HG03460 (cell line): ENCODE results near the gene LRRC3.

Source experiments
- ATAC-seq: cut with Tn5 transposase; IDR thresholded peaks from one replicate; pipeline ENCODE4 v1.9.1; 2021; ENCODE audit not compliant: unreplicated experiment

Gene LRRC3

DNA sequence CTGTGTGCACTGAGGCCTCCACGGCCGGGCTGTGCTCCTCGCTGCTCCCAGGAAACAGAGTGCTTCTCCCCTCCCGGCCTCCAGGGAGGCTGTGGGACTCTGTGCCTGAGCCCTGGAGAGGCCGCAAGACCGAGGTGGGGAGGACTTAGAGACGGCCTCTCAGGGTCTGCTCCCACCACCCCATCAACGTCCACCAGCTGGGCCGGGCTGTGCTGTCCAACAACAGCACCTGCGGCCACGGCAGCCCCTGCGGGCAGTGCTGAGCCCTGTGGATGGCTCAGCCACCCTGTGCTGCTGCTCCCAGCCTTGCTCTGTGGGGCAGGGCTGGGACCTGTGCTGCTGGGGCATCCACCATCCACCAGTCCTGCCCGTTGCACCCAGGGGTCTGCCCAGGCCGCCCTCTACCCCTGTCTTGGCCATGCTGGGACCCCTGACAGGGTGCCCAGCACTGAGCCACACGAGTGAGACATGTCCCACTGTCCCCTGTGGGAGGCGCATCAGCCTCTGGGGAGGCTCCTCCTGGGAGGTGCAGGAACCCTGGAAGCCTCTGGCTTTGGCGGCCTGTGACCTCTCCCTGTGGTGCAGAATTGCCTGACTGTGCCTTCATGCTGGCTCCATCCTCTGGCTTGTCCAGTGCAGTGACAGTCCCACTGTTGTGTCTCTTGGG lies 31.2 kb upstream of the LRRC3 start:
- no peak for ATAC-seq

DNA sequence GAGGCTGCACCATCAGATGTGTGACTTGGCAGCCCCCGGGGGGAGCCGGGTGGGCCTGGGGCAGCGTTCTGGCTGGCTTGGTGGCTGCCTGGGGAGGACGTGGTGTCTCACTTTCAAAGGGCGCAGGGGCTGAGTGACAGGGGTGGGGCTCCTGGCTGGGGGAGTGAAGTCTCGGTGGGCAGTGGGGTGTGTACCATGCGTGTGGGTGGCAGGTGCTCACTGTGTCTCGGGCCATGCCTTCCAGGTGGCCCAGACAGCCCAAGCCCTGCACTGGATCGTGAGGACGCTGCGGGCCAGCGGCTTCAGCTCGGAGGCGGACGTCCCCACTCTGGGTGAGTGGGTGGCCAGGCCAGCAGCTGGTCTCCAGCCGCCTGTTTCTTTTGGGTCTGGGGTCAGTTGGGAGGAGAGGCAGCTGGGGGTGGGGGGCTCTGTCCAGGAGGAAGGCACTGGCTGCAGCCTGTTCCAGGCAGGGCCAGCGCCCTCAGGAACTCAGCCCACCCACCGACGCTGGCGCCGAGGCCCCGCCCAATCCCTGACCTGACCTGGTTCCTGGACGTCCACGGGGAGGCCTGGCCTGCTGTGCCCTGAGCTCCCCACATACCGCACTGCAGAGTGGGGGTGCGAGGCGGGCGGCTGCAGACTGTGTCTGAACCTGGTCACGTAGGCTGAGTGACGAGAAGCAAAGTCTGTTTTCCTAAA lies 30.6 kb upstream of the LRRC3 start:
- ATAC-seq: no peak

DNA sequence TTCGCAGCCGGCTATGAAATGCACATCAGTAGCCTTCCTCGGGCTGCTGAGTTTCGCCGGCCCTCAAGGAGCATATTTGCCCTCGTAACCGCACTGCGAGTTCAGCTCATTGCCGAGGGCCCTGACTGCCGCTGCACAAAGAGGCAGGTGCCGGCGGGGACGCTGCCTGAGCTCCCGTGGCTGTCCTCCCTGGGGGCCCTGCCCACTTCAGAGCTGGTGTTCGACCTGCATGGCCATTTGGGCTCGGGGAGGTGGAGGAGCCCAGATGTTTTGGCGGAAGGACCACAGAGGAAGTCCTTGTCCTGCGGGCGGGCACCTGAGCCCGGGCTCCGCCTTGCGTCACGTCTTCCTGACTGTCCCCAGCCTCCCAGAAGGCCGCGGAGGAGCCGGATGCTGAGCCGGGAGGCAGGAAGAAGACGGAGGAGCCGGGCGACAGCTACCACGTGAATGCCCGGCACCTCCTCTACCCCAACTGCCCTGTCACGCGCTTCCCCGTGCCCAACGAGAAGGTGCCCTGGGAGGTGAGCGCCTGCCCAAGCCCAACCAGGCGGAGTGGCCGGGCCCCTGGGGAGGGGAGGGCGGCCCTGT lies 29.9 kb upstream of the LRRC3 start:
- ATAC-seq: no peak

DNA sequence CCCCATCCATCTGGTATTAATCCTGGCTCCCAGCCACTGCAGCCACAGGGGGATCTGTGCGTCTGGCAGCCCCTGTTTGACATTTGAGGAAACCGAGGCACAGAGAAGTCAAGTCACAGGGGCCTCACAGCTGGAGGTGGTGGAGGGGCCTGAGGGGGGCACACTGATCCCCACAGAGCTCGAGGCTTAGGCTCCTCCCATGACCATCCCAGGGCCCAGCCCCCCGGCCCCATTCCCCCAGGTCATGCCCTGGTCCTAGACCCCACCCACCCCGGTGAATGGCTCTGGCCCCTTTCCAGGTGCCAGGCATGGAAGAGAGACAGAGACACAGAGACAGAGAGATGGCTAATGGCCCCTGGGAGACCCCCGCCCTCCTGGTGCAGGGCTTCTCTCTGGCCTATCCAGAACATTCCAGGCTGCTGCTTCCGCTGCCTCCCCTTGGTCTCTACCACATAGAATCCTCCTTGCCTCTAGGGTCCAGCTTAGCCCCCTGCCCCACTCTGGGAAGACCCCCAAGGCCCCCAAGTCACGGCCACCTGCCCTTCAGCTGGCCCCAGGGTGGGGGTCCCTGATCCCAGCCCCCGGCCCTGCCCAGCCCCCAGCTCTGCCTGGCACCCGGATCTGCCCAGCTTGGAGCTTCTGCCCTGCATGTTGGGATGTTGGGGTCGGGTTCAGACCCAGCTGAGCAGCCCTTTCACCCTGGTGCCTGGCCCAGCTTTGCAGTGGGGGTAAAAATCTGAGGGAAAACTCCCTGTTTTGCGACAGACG lies 29.2 kb upstream of the LRRC3 start:
- ATAC-seq: no peak

DNA sequence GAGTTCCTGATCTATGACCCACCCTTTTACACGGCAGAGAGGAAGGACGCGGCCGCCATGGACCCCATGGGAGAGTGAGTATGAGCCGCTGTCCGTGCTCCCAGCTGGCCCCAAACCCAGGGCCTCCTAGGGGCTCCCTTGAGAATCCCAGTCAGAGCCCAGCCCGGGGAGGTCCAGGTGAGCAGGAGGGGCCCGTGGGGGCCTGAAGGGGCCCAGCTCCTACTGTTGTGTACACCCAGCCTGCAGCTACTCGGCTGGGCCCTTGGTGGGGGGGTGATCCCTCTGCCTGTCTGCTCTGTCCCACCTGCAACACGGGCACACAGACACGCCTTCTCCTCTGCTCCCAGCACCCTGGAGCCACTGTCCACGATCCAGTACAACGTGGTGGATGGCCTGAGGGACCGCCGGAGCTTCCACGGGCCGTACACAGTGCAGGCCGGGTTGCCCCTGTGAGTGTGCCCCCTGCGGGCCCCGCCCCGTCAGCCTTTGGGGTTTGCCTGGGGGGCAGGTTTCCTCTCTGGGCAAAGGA lies 28.6 kb upstream of the LRRC3 start:
- no peak for ATAC-seq

DNA sequence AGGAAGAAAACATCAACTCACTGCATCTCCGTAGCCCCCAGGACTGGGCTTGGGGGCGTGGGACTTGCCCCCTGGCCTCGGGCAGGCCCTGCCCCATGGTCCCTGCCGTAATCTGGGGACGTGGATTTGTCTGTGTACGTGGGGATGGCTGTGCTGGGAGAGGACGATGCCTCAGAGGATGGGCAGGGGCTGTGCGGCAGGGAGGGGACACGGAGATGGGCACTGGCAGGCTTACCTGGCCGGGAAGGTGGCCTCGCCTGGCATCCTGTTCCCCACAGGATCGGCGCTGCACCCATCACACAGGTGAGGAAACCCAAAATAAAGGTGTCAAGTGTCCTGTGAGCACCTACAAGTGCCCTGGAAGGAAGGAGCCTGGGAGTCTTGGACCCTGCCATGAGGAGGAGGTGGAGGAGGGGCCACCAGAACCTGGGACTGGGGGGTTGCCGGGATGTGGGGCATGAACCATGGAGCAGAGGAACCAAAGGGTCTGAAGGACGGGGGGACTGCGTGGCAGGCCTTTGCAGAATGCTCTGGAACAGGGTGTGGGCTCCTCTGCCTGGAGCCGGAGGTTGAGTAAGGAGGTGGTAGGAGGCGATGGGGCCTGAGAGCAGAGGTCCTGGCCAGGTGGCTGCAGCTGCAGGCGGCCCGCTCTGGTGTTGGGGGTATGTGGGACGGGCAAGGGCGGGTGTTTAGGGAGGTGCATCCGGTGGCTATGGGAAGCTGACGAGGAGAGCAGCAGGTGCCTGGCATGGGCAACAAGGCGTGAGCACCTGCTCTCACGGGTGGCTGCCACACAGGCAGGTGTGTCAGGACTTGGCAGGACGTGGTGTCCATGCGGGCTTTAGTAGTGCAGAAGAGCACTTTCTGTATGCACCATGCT lies 27.8 kb upstream of the LRRC3 start:
- ATAC-seq: no peak

DNA sequence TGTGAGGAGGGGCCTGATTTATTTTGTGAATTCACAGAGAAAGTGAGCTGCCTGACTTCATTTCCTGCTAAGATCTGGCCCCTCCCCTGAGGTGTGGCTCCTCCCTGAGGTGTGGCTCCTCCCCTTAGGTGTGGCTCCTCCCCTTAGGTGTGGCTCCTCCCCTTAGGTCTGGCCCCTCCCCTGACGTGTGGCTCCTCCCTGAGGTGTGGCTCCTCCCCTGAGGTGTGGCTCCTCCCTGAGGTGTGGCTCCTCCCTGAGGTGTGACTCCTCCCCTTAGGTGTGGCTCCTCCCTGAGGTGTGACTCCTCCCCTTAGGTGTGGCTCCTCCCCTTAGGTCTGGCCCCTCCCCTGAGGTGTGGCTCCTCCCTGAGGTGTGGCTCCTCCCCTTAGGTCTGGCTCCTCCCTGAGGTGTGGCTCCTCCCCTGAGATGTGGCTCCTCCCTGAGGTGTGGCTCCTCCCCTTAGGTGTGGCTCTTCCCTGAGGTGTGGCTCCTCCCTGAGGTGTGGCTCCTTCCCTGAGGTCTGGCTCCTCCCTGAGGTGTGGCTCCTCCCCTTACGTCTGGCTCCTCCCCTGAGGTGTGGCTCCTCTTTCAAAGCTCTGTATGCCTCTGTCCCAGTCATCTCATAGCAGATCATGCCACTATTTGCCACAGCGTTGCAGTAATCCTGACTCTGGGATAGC lies 26.9 kb upstream of the LRRC3 start:
- no peak for ATAC-seq

DNA sequence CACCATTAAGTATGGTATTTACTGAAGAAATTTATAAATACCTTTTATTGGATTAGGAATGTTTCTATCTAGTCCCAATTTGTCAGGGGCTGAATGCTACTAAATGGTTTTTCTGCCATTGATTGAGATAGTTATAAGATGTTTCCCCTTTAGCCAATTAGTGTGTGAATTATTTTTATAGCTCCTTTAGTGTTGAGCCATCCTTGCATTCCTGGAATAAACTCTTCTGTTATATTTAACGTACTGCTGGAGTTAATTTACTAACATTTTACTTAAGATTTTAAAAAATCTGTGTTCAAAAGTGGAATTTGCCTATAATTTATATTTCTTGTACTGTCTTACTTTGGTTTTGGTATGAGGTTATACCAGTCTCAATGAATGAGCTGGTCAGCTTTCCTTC lies 25.4 kb upstream of the LRRC3 start:
- no peak for ATAC-seq

DNA sequence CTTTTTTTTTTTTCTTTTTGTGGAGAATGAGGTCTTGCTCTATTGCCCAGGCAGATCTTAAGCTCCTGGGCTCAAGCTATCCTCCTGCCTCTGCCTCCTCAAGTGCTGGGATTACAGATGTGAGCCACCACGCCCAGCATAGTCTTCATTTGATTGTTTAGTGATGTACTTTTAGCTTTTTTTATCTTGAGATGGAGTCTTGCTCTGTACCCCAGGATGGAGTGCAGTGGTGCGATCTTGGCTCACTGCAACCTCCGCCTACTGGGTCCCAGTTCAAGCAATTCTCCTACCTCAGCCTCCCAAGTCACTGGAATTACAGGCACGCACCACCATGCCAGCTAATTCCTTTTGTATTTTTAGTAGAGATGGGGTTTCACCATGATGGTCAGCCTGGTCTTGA lies 24.0 kb upstream of the LRRC3 start:
- ATAC-seq: no peak

DNA sequence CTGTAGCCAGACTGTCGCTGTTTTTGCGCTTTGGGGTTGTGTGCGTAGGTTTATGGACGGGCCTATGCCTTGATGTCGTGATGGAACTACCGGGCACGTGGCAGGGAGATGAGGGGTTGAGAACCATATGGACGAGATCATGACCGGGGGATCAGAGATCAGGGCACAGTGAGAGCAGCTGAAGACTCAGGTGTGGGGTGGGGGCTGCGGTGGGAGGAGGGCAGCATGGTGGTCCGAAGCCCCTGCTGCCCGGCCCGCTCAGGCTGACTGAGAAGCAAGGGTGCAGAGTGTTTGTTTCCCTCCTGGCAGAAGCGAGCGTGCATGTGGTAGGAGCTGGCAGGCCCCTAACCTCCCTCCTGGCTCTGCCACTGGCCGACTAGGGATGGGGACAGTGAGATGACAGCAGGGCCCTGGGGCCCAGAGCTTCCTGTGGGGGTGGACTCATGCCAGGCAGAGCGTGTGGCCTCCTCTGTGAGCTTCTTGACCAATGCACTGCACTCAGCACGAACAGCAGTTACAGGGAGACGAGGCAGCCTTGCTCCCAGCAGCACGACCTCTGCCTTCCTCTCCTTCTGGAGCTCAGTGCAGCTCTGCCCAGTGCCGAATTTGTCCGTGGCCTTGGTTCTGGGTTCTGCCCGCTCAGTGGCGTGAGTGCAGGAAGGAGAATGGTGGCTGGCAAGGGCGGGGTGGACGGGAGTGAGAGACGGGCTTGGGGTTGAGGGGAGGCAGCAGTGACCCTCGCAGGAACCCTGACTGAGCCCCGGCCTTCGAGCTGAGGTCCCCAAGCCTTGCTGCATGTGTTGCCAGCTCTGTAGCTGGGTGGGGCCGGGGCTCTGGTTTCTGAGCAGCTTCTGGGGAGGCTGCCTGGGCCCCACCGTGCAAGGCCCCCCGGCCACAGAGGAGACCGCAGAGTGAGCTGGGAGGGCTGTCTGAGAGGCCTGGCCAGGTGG lies 22.2 kb upstream of the LRRC3 start:
- ATAC-seq: no peak

DNA sequence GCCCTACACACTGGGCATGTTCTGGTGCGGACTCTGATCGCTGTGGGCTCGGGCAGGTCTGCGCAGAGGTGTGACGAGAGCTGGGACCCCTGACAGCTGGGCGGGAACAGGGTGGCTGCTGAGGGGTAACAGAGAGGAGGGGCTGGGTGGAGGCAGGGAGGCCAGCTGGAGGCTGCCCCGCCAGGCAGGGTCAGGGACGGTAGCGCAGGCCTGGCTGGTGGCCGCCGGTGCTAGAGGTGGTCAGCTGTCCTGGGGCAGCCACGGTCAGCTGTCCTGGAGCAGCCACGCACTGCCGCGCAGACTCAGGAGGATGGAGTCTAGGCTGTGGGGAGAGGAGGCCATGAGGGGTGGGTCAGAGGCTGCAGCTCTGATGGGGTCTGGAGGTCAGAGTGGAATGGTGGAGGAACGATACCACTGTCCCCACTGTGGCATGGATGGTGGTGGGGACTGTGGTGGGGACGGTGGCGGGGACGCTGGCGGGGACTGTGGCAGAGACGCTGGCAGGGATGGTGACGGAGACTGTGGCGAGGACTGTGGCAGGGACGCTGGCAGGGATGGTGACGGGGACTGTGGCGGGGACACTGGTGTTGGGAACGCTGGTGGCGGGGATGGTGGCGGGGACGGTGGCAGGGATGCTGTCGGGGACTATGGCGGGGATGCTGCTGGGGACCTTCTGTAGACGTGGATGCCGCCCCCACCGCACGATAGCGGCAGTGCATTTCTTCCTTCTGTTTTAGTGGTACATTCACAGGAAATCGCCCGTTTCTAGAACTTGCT lies 21.3 kb upstream of the LRRC3 start:
- no peak for ATAC-seq

DNA sequence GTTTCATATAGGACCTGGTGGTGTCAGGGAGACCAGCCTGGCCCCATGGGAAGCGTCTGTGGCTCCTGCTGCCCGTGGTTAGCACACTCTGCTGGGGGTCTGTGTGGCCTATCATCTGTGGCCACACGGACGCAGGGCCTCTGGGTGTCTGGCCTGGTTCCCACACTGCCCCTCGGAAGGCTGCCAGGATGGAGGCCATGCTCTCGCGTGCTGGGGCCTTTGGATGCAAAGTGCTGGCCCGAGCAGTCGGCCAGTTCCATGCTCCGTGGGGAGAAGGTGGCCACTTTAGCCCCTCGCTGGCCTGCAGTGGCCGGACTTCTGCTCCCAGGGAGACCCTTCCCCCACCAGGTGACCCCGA lies 20.8 kb upstream of the LRRC3 start:
- ATAC-seq: no peak

DNA sequence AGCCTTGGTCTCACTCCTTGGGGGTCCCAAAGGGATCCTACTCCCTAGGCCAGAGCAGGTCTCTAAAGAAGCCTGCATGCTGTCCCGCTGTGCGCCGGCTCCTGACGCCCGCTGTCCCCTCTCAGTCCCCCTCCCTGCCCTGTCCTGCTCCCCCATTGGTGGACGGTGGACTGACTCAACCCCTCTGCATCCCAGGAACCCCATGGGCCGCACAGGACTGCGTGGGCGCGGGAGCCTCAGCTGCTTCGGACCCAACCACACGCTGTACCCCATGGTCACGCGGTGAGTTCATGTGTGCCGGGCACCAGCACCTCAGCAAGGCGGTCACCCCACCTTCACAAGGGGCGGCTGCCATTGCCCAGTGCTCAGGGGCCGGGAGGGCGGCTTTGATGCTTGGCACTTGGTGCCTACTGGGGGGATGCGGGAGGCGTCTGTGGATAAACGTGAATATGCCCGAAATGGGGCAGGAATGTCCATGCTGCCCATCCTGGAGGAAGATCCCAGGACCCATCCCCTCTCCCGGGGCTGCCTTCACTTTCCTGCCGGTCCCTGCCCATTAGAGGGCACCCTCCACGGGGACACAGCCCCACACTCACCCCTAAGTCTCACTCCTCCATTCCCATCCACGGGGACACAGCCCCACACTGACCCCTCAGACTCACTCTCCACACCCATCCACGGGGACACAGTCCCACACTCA lies 20.2 kb upstream of the LRRC3 start:
- ATAC-seq: no peak

DNA sequence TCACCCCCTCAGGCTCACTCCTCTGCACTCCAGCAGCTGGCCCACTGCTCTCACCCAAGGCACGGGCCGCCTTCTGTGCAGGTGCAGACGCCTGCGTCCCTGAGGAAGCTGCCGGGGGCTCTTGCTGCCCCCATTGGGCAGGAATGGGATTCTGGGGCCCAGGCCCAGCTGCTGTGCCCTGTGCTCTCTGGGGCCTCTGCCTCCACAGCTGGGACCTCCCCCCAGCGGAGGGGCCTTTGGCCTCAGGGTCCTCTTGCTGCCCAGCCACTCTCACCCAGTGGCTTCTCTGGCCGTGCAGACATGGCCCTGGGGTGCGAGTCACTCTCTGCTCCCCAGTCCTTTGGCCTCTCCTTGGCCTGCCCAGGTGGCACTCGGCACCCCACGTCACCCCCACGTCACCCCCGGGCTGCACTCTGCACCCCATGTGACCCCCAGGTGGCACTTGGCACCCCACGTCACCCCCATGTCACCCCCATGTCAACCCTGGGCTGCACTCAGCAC lies 19.1 kb upstream of the LRRC3 start:
- ATAC-seq: no peak

DNA sequence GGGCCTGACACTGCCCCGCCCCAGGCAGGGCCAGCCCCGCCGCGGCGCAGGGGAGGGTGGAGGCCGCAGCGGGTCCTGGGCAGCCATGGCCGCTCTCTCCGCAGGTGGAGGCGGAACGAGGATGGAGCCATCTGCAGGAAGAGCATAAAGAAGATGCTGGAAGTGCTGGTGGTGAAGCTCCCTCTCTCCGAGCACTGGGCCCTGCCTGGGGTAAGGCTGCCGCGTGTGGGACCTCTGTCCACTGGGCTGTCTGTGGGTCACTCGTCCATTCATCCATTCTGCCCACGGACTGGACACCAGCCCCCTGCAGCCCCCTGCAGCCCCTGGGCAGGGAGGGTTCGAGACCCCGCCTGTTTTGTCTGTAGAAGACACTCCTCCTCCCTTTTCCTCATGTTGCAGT lies 18.4 kb upstream of the LRRC3 start:
- ATAC-seq: no peak

DNA sequence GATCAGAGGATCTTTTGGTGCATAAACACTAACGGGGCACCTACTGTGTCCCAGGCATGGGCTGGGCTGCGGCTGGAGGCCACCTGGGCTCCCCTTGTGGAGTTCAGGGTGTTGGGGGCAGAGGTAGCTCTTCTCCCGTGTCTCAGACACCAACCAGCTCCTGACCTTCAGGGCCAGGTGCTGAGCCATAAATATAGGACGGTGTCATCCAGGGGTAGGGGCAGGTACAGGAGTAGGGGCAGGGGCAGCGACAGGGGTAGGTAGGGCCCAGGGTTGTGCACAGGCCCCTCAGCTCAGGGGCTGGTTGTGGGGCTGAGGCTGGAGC lies 18.0 kb upstream of the LRRC3 start:
- ATAC-seq: no peak

DNA sequence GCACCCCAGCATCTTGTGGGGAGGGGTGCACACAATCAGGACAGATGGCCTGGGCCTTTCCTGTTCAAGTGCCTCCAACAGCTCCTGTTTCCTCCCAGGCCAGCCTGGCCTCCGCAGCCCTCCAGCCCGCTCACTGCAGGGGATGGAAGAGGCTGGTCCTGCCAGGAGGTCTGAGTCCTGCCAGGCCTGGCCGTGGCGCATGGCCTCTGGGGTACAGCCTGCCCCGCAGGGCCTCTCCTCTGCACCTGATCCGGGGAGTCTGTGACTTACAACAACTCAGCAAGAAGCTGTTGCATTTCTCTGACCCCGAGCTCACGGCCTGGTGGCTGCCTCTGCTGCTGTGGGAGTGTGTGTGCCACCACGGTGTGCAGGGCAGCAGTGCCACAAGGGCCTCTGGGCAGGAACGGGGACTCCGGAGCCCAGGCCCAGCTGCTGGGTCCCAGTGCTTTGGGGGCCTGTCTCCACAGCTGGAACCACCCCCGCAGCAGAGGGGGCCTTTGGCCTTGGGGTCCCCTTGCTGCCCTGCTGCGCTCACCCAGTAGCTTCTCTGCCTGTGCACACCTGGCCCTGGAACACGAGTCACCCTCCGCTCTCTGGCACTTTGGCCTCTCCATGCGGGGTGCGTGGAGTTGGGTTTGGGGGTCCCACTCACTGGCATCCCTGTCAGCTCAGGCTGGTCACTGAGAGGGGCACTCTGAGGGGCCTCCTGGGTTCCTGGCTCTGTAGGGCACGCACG lies 17.4 kb upstream of the LRRC3 start:
- no peak for ATAC-seq
